HG03439 (cell line): ENCODE measurements around the gene ZNF335.

Source experiments
- ATAC-seq: cut with Tn5 transposase; IDR thresholded peaks from one replicate; pipeline ENCODE4 v1.9.1; 2021; ENCODE audit warnings: mild to moderate bottlenecking, moderate library complexity; ENCODE audit not compliant: unreplicated experiment

ZNF335 gene

DNA sequence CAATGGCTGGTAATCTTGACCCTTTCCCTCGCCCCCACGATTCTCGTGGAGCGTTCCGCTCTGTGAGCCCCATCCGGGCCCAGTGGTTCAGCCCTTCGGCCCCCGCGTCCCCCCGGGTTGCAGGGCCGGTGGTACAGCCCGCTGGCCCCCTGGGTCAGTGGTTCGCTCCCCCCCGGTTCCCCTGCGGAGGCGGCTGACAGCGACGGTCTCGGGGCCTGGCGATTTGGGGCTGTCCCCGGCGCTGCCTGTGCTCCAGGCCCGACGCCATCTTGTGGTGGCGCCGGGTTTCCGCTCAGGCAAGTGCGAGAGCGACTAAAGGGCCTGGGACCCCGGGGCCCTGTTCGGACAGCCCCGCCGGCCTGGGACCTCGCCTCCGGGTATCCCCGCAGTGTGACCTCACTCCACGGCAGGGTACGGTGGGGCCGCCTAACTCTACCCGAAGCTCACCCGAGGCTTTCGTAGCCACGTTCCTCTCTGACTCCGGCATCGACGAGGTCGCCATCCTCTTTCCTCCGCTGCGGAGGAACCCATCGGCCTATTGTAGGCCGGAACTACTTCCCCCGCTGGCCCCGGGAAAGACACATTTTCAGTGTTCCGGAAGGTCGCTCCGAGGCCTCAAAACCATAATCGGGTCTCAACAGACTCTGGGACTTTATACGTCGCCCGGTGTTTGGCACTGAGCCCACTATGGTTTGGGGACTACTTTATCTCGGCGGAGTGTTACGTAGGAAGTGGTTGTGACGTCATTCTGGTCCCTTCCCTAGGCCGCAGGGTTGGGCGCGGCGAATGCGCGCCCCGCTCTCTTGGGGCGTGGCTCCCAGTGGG, at the start of gene ZNF335:
TSS of gene ZNF335 (minus strand) at position 529 of the 825 bp plus-strand sequence. CDS start 793 bp downstream, outside the sequence.
- ATAC-seq, result peak; percentile 65

GRCh38 chr20:46020555-46020954, 48.6 kb upstream of the ZNF335 start:
- ATAC-seq, result no peak

DNA sequence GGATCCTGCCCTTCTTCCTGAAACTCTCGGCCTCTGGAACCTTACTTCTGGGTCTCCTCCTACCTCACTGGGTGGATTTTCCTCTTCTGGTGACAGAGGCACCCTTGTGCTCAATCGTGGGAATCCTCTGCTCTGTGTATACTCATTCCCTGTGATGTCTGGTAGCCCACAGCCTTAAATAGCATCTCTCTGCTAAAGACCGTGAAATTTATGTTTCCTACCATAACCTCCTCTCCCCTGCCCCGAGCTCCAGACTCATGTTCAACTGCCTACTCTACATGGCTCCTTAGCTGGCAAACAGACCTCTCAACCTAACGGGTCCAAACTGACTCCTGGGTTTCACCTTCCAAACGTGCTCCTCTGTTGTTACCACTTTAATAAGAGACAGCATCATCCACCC, 46.6 kb upstream of the ZNF335 start:
- ATAC-seq, result no peak

GRCh38 chr20:46018112-46018511, 46.1 kb upstream of the ZNF335 start:
- no peak for ATAC-seq

GRCh38 chr20:46017272-46017671, 45.3 kb upstream of the ZNF335 start:
- no peak for ATAC-seq

GRCh38 chr20:46014517-46015396, 42.8 kb upstream of the ZNF335 start:
- no peak for ATAC-seq

GRCh38 chr20:46013829-46014516, 42.0 kb upstream of the ZNF335 start:
- ATAC-seq, result no peak

DNA sequence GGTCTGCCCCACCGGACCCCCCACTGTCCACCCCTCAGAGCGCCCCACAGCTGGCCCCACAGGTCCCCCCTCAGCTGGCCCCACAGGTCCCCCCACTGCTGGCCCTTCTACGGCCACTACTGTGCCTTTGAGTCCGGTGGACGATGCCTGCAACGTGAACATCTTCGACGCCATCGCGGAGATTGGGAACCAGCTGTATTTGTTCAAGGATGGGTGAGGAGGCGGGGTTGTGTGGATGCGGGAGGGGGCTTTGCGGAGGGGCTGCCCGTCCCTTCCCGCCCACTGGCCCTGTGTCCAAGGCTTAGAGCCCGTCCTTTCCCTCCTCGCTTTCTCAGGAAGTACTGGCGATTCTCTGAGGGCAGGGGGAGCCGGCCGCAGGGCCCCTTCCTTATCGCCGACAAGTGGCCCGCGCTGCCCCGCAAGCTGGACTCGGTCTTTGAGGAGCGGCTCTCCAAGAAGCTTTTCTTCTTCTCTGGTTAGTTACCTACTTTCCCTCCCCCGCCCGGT, 41.4 kb upstream of the ZNF335 start:
- ATAC-seq, result no peak

DNA sequence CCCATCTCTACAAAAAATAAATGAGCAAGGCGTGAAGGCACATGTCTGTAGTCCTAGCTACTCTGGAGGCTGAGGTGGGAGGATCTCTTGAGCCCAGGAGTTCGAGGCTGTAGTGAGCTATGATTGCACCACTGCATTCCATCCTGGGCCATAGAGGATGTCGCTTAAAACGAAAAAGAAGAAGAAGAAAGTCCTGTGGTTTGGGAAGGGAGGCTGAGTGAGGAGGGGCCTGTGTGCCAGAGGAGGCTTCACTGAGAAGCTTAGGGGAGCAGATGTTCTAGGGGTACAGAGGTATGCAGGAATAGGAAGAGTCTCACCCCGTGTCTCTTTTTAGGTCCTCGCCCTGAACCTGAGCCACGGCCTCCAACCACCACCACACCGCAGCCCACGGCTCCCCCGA, 40.9 kb upstream of the ZNF335 start:
- ATAC-seq, result no peak

GRCh38 chr20:46011631-46012482, 39.9 kb upstream of the ZNF335 start:
- no peak for ATAC-seq

DNA sequence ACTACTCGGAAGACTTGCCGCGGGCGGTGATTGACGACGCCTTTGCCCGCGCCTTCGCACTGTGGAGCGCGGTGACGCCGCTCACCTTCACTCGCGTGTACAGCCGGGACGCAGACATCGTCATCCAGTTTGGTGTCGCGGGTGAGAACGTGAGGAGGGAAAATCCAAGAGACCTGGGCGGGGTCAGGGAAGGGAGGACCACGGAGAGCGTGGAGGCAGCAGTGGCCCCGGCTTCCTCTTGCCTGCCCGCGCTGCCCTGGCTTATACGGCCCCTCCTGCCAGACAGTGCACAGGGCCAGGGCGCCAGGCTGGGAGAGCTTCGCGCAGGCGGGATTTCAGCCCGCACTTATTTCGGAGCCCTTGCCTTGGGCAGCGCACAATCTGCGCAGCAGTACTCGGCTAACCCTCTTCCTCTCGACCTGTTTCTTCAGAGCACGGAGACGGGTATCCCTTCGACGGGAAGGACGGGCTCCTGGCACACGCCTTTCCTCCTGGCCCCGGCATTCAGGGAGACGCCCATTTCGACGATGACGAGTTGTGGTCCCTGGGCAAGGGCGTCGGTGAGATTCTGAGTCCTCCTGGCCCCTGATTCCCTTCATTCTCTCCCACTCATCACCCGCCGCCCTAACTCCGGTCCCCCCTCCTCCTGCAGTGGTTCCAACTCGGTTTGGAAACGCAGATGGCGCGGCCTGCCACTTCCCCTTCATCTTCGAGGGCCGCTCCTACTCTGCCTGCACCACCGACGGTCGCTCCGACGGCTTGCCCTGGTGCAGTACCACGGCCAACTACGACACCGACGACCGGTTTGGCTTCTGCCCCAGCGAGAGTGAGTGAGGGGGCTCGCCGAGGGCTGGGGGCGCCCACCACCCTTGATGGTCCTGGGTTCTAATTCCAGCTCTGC, 38.7 kb upstream of the ZNF335 start:
- ATAC-seq, result no peak

- ATAC-seq, result no peak
These were observed 37.8 kb upstream of the ZNF335 start for GRCh38 chr20:46009816-46010215.

DNA sequence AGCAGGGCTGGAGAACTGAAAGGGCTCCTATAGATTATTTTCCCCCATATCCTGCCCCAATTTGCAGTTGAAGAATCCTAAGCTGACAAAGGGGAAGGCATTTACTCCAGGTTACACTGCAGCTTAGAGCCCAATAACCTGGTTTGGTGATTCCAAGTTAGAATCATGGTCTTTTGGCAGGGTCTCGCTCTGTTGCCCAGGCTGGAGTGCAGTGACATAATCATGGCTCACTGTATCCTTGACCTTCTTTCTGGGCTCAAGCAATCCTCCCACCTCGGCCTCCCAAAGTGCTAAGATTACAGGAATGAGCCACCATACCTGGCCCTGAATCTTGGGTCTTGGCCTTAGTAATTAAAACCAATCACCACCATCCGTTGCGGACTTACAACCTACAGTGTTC, 35.7 kb upstream of the ZNF335 start:
- no peak for ATAC-seq

- no peak for ATAC-seq
These were observed 35.0 kb upstream of the ZNF335 start for GRCh38 chr20:46006964-46007363.

- no peak for ATAC-seq
These were observed 34.2 kb upstream of the ZNF335 start for GRCh38 chr20:46006022-46006705.

- ATAC-seq, result no peak
These were observed 33.0 kb upstream of the ZNF335 start for GRCh38 chr20:46004889-46005473.

DNA sequence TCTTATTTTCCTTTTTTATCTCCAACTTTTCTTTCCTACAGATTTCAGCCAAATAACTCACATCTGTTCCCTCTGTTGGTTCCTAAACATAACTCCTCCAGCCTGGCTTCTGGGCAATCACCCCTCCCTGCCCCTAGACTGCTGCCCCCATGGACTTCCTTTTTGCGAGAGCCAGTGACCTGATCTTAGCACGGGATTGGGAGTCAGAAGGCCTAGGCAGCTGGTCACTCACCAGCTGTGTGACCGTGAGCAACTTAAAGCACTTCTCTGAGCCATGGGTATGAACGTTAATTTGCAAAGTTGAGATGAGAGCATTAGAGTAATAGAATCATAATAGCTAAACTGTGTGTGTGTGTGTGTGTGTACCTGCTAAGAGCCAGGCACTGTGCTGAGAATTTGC, 32.2 kb upstream of the ZNF335 start:
- no peak for ATAC-seq

DNA sequence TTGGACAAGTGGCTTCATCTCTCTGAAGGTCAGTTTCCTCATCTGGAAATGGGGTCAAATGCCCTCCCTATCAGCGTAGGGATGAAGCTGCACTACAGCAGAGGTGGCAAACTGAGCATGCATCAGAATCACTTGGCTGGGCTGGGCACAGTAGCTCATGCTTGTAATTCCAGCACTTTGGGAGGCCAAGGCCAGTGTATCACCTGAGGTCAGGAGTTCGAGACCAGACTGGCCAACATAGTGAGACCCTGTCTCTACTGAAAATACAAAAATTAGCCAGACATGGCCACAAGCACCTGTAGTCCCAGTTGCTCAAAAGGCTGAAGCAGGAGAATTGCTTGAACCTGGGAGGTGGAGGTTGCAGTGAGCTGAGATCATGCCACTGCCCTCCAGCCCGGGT, 30.0 kb upstream of the ZNF335 start:
- ATAC-seq, result no peak
